H7 (cell line): Measurements from ENCODE around the gene TMEM176A. TPM values are rescaled to one million over a fixed set of nuclear protein-coding genes. Genes with fewer than 3 reads are reported as not detected.

Experiments
- total RNA-seq: library from RNA; depleted of rRNA; stranded (reverse); fragments of >200 nt; shearing (Covaris generic); gene quantifications from 2 replicates; pipeline ENCODE4 v1.2.3, GENCODE V29; 2014; rRNA removed

Gene TMEM176A
- total RNA-seq, 1 experiment from 2014 or later, result not detected

Other genes with a start within 250 kb of the TMEM176A start
- not detected in 2 replicates for gene GIMAP4, start 233.4 kb upstream of the TMEM176A start, total RNA-seq
- not detected in 2 replicates for gene GIMAP6, start 168.4 kb upstream of the TMEM176A start, total RNA-seq
- not detected in 2 replicates for gene GIMAP2, start 115.1 kb upstream of the TMEM176A start, total RNA-seq
- not detected in 2 replicates for gene GIMAP1, start 84.2 kb upstream of the TMEM176A start, total RNA-seq
- not detected in 2 replicates for gene GIMAP5, start 63.4 kb upstream of the TMEM176A start, total RNA-seq
- gene TMEM176B, start 405 bp upstream of the TMEM176A start, total RNA-seq, result 0.37 and 0.80 TPM in 2 replicates
- not detected in 2 replicates for gene AOC1, start 51.7 kb downstream of the TMEM176A start, total RNA-seq
- gene KCNH2, start 177.6 kb downstream of the TMEM176A start, total RNA-seq, result 9.3 and 9.5 TPM in 2 replicates
- 15.5 and 16.5 TPM in 2 replicates for gene NOS3, start 190.2 kb downstream of the TMEM176A start, total RNA-seq
- 1.7 TPM in 2 replicates for gene ATG9B, start 223.7 kb downstream of the TMEM176A start, total RNA-seq
- gene ABCB8, start 227.7 kb downstream of the TMEM176A start, total RNA-seq, result 26.7 and 29.7 TPM in 2 replicates
- 1.4 and 1.6 TPM in 2 replicates for gene ASIC3, start 247.8 kb downstream of the TMEM176A start, total RNA-seq